GM23248 (cell line): ENCODE data around the gene OSER1.

Experiments
- EZH2 ChIP-seq: fragments of 200-600 bp; sonication (generic); IDR thresholded peaks from 2 replicates; pipeline ENCODE4 v1.6.1; 2018; ENCODE audit warnings: antibody characterized with exemption, mild to moderate bottlenecking; ENCODE audit not compliant: insufficient read depth, poor library complexity, severe bottlenecking
- EZH2phosphoT487 ChIP-seq: fragments of 200-600 bp; sonication (generic); IDR thresholded peaks from 2 replicates; pipeline ENCODE4 v1.6.1; 2018; ENCODE audit warnings: antibody characterized with exemption, moderate library complexity, mild to moderate bottlenecking, low read depth; ENCODE audit not compliant: insufficient read depth

DNA sequence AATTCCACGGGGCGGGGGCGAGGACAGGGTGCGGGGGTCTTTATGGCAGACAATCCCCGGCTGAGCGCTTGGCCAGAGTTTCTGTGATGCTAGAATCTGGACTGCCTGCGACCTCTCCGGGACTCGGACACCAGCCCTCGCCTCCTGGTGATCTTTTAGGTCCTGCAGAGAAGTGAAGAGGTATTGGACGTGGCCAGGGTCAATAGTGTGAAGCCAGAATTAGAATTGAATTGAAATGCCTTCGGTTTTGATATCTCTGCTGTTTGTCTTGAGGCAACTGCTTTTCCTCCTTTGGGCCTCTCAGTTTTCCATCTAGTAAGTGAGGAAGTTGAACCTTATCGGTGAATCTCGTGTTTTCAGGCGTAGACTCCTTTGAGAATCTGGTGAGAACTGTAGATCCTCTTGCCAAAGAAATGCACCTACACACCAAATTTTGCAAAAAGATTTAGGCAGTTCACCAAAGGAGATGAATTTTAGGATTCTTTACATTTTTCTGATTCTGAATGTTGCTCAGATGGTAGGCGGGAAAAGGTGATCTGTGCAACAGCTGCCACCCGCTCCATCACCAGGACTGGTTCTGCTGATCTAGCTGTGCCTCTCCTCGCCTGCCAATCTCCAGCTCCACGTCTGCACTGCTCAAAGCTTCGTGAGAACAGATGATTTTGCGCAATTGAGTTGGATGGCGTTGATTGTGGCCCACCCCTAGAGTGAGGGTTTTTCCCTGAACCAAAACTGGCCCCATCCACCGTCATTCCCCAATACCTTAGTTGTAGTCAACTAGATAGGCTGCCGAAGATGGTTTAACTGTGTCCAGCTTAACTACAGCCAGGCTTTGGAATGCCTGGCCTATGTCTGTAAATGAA lies 837 bp upstream of the OSER1 start:
- TF ChIP-seq EZH2 = no peak
- no peak for TF ChIP-seq EZH2phosphoT487
